HG02884 (cell line): ENCODE measurements around the gene P3H2.
"Not testable (repeated sequence)": the region's sequence is repeated elsewhere in the genome, so short reads cannot be mapped to it uniquely, and the experiment has no call there.

Experiments
- ATAC-seq: cut with Tn5 transposase; IDR thresholded peaks from one replicate; pipeline ENCODE4 v1.9.1; 2021; ENCODE audit warnings: mild to moderate bottlenecking, moderate library complexity; ENCODE audit not compliant: unreplicated experiment

Gene P3H2

GRCh38 chr3:190120269-190121060 is at the start of gene P3H2:
P3H2 (minus strand) TSS chr3:190120897; CDS start chr3:190120731, 166 bp downstream.
- ATAC-seq, result peak; percentile 77

GRCh38 chr3:190169877-190170276 is 49.2 kb upstream of the P3H2 start:
- peak; percentile 79 for ATAC-seq

DNA sequence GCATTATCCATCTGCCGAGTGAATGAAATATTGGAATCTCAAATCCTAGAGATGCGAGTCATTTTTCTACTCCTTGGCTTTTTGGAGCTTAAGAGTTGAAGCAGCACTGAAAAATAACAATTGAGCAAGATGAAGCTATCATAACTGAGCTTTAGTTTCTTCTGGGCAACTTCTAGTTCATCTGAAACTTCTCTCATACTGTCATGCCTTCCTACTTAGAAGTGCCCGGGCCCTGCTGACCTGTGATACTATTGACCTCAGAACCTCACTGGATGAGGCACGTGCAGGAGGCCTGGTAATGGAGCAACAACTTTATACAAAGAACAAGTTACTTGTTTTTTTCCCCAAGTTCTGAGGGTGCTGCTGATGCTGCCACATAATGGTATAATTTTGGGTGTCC is 48.5 kb upstream of the P3H2 start:
- ATAC-seq, result peak; percentile 12

DNA sequence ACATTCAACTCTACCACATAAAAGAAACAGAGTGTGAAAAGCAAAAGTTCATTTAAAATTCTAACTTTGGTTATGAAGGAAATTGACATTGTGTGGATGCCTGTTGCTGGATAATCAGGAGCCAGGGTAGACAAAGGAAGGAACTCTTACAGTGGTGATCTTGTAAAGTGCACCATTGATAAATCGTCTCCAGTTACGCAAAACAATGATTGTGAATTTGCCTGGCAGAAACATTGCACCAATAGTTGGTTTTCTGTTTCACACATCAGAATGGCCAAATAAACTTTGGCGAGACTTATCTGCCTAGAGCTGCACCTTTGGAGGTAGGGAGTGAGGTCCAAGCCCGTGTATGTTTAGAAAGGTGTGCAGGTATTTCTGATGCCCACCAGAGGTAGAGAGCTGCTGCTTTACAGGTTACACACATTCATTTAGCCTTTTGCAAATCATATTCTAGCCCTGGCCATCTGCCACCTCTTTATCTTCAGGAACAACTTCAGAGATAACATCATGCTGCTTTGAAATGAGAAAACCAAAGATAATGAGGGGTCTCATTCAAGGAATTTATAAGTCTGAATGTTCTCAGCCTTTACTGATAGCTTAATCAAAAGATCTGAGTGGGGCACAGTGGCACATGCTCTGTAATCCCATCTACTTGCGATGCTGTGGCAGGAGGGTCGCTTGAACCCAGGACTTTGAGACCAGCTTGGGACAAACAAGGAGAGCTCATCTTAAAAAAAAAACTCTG is 47.4 kb upstream of the P3H2 start:
- ATAC-seq, result no peak

- no peak for ATAC-seq
These were observed 46.3 kb upstream of the P3H2 start for GRCh38 chr3:190166948-190167347.

- ATAC-seq, result no peak
These were observed 44.6 kb upstream of the P3H2 start for GRCh38 chr3:190165253-190165652.

DNA sequence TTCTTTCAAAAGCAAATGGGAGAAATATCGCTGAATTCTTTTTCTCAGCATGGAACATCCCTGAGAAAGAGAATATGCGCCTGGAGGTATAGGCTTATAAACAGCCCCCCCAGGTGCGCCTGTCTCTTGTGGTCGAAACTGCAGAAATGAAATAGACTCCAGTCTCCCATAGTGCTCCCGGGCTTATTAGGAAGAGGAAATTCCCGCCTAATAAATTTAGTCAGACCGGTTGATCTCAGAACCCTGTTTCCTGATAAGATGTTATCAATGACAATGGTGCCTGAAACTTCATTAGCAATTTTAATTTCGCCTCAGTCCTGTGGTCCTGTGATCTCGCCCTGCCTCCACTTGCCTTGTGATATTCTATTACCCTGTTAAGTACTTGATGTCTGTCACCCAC is 41.3 kb upstream of the P3H2 start:
- not testable (repeated sequence) for ATAC-seq

DNA sequence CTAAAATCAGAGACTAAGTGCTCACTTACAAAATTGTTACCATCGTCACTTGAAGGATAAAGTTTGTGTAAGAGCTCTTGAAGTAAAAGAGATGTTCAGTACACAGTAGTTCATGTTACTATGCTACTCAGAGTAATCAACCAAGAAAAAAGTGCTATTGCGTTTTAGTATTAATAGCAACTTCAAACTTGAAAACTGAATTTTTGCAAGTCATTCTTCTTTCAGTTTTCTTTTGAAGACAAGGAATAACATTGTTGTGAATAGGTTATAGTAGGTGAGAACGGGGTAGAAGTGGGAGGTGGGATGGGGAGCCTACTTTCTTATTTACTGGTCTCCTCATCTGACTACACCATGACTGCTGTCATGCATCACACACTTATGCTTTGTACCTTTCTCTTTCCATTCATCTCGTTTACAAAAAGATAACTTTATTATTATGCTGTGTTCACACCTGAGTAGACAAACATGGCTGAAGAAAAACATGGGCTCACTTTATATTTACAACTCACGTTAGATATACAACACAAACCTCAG is 39.3 kb upstream of the P3H2 start:
- no peak for ATAC-seq

GRCh38 chr3:190158261-190158660 is 37.6 kb upstream of the P3H2 start:
- ATAC-seq, result no peak

DNA sequence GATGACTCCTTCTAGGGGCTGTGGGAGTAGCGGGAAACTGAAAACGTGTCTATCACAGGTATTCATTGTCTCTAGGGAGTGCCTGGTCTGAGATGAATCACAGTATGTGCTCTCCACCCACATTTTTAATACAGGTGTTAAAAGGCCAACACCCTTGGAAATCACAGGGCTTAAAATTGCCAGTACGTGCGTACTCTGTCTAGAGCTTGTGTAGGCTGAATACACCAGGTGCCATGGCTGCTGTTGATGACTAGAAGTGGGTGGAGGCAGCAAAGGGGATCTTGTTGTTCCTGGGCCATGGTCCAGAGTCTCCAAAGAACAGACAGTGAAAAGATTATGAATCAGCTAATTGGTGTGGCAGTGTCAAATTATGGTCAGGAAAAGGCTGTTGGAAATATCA is 35.1 kb upstream of the P3H2 start:
- no peak for ATAC-seq

- ATAC-seq, result no peak
These were observed 30.0 kb upstream of the P3H2 start for GRCh38 chr3:190150681-190151080.

GRCh38 chr3:190149830-190150619 is 29.3 kb upstream of the P3H2 start:
- ATAC-seq, result not testable (repeated sequence)

- ATAC-seq, result not testable (repeated sequence)
These were observed 24.1 kb upstream of the P3H2 start for GRCh38 chr3:190144793-190145192.

DNA sequence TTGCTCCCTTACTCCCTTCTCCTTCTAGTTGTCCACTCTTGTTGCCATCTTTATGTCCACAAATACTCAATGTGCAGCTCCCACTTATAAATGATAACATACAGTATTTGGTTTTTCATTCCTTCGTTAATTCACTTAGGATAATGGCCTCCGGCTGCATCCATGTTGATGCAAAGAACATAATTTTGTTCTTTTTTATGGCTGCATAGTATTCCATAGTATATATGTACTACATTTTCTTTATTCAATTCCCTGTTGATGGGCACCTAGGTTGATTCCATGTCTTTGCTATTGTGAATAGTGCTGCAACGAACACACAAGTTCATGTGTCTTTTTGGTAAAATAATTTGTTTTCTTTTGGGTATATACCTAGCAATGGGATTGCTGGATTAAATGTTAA is 21.3 kb upstream of the P3H2 start:
- no peak for ATAC-seq

DNA sequence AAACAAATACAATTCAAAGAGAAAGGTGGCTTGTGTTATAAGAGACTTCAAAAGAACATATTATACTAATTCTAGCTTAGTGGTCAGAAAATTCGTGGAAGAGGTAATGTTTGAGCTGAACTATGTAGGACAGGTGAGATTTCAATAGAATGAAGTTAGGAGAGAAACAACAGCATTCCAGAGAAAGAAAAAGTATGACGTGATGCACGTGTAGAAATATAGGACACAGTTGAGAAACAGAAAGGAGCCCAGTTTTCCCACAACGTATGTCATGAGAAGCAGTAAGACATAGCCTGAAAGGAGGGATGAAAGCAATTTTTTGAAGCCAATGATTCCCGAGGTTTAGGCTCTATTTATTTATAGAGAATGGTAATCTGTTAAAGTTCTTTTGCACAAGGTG is 18.7 kb upstream of the P3H2 start:
- ATAC-seq, result no peak

GRCh38 chr3:190132371-190132770 is 11.7 kb upstream of the P3H2 start:
- ATAC-seq, result no peak

DNA sequence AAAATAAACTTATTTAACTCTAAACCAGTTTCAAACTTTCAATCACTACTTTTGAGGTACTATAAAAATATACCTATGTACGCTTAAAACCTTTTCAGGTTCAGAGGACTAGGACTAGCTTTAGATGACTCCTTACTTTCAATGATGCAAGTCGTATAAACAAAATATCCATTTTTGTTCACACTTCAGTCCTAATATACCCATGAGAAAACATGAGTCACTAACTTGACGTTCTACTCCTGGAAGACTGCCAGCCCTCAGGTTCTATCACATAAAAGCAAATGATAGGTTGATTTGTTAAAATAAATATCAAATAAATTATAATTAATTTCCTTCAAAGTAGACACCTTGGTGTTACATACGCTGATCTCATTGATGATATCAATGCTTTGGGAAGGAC is 10.6 kb upstream of the P3H2 start:
- ATAC-seq, result no peak

DNA sequence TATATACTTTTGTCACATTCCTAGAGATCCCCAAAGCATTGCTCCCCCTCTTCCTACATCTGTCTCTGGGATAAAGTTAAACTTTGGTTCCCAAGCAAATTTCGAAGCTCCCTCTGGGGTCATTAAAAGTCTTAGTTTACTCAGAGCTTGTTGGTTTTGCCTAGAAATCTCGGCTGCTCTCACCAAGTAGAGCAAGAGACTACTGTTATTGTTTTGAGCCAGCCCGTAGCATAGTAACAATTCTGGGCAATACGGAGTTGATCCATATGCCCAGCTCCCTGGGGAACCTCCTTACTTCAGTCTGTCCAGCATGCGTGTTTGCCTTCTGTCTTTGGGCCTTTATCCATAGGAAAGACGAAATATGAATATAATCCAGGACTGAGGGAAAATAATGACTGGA is 10.0 kb upstream of the P3H2 start:
- no peak for ATAC-seq

GRCh38 chr3:190130037-190130436 is 9.3 kb upstream of the P3H2 start:
- ATAC-seq, result no peak

DNA sequence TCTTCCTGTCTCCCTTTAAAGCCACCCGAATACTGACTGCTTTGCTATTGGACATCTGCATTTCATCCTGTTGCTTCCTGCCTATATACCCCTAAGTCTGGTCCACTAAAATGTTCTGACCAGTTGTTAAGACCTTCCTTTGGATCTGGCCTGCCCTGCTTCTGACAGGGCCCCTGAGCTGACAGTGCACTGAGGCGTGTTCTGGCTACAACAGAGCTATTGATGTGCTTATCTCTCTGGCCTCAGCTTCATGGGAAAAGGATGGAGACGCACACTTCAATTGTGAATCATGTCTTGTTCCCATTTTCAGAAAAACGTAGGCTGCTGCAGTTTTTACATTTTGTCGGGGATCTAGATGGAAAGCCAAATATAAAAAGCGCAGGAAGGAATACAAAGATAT is 7.1 kb upstream of the P3H2 start:
- no peak for ATAC-seq

- no peak for ATAC-seq
These were observed 6.5 kb upstream of the P3H2 start for GRCh38 chr3:190127195-190127594.
